GM12872 (cell line): Measurements from ENCODE around the gene HS1BP3.

ENCODE experiments used
- TF ChIP-seq, protein P1 (sequence below): IDR thresholded peaks from 3 replicates; pipeline ENCODE4 v1.5.1; 2011; ENCODE audit warnings: low read depth, mild to moderate bottlenecking, low read length, moderate library complexity; ENCODE audit not compliant: insufficient read depth

Gene HS1BP3

DNA sequence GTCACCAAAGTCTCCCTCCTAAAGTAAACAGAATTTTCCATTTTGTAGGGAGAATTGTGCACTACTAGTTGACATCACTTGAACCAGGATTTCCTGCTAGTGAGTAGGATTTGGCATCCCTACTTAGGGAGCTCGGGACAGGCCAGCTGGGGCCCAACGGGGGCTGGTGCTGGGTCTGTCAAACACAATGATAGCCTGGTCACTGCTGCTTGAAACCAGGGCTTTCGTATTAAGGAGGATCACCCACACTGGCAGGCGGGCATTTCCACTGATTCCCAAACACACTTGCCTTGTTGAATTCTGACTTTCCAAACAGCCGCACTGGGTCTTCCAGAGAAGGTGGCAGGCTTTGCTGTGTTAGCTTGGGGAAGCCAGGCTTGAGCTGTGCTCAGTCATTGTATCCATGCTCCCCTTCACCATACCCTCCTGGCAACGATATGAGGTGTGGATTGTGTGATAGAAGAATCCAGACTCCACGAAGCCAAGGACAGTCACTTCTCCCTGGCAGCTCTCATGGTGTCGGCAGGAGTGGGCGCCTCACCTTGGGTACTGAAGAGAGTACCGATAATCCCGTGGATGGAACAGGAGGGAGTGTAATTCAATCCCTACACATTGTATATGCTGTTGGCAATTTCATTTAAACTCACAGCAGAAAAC lies 23.5 kb upstream of the HS1BP3 start:
- TF ChIP-seq, protein P1, sequence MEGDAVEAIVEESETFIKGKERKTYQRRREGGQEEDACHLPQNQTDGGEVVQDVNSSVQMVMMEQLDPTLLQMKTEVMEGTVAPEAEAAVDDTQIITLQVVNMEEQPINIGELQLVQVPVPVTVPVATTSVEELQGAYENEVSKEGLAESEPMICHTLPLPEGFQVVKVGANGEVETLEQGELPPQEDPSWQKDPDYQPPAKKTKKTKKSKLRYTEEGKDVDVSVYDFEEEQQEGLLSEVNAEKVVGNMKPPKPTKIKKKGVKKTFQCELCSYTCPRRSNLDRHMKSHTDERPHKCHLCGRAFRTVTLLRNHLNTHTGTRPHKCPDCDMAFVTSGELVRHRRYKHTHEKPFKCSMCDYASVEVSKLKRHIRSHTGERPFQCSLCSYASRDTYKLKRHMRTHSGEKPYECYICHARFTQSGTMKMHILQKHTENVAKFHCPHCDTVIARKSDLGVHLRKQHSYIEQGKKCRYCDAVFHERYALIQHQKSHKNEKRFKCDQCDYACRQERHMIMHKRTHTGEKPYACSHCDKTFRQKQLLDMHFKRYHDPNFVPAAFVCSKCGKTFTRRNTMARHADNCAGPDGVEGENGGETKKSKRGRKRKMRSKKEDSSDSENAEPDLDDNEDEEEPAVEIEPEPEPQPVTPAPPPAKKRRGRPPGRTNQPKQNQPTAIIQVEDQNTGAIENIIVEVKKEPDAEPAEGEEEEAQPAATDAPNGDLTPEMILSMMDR, result no peak

DNA sequence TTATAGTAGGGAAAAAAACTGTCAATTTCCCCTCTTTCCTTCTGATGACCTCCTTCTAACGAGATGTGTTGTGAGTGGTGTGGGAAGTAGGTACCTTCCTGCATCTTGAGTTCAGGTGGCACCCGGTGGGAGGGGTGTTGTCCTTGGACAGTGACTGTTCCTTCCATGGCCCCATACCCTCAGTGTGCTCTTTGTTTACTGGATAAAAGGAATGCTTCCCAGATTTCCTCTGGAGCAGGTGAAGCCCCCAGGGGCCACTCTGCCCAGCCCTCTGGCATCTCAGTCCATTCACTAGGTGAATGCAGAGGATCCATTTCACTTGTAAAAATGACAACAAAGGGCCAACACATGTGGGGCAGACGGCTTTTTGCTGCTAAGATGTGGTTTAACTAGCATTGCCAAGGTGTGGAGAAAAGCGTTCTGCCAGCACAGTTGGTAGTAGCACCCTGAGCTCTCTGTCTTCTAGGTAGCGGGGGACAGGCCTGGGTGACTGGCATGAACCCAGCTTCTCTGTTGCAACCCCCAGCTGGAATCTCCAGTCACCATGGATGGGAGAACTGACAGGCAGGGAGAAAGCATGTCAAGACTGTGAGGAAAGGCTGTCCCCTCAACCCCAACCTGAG lies 22.9 kb upstream of the HS1BP3 start:
- TF ChIP-seq, protein P1, result no peak

DNA sequence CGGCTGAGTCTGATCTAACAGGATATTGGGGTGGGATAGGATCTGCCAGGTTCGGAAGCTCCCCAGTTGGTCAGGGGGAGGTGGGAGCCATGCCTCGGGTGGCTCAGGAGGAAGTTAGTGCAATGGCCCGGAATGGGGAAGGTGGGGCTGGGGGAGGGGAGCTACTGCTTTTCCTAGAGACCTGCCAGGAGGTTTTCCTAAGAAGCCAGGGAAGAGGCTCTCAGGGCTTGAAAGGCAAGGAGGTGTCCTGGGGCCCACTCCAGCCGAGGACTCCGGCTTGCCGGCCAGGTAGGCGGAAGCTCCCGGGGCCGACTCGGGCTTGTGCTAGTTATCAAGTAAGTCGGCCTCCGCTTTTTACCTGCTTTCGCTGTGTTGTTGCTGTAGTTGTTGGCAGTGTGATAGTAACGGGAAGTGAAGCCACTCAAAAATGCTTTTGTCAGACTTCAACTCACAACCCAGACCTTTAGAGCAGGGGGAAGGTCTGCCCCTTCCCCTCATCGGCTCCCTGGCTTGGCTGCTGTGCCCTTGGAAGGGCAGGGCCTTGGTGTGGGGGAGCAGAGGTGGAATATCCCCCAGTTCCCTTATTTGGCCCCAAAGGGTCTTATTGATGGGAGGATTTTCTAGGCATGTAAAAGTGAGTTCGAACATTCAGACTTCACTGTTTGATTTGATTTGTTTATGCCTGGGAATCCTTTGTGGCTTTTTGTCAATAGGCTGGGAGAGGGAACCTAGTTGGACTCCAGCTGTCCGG lies 21.5 kb upstream of the HS1BP3 start:
- TF ChIP-seq, protein P1, result no peak

DNA sequence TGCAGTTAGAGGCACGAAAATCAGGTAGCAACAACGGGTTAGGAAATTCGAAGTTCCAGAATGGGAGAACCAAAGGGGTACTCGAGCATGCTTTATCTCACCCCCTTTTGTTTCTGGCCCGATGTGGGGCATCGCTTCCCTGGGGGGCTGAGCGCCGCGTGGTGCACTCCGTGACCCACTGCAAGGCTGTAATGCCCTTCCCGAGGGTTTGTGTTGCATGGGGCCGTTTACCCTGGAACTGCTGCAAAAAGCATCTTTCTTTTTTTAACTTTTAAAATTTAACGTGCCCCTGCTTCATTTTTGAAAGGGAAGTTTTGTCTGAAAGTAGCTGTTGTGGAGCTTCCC lies 20.8 kb upstream of the HS1BP3 start:
- TF ChIP-seq, protein P1, result no peak

DNA sequence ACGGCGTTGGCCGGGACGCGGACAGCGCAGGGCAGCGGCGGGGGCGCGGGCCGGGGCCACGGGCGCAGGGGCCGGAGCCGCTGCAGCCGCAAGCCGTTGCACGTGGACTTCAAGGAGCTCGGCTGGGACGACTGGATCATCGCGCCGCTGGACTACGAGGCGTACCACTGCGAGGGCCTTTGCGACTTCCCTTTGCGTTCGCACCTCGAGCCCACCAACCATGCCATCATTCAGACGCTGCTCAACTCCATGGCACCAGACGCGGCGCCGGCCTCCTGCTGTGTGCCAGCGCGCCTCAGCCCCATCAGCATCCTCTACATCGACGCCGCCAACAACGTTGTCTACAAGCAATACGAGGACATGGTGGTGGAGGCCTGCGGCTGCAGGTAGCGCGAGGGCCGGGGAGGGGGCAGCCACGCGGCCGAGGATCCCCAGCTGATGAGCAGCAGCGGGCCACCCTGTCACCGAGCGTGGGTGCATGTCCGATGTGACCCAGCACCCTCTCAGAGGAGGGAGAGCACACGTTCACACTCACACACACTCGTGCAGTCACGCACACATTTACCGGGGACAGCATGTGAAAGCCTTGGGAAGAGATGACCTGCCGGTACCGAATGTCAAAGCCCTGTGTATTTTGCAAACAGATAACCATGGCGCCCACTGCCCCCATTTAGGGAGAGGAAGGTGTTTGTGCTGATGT lies 20.3 kb upstream of the HS1BP3 start:
- TF ChIP-seq, protein P1, result no peak

DNA sequence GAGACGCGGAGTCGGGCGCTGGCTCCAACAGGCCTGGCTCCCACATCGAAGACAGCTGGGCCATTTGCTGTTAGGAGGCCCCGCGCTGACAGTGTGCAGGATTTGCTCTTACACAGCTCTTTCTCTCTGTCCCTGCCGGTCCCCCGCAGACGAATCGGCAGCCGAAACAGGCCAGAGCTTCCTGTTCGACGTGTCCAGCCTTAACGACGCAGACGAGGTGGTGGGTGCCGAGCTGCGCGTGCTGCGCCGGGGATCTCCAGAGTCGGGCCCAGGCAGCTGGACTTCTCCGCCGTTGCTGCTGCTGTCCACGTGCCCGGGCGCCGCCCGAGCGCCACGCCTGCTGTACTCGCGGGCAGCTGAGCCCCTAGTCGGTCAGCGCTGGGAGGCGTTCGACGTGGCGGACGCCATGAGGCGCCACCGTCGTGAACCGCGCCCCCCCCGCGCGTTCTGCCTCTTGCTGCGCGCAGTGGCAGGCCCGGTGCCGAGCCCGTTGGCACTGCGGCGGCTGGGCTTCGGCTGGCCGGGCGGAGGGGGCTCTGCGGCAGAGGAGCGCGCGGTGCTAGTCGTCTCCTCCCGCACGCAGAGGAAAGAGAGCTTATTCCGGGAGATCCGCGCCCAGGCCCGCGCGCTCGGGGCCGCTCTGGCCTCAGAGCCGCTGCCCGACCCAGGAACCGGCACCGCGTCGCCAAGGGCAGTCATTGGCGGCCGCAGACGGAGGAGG lies 19.6 kb upstream of the HS1BP3 start:
- TF ChIP-seq, protein P1, result no peak
